HG03354 (cell line): Measurements from ENCODE around the gene LIMCH1.

ENCODE experiments used
- ATAC-seq: cut with Tn5 transposase; IDR thresholded peaks from one replicate; pipeline ENCODE4 v1.9.1; 2021; ENCODE audit warnings: mild to moderate bottlenecking; ENCODE audit not compliant: unreplicated experiment, poor library complexity, severe bottlenecking

Gene LIMCH1

GRCh38 chr4:41528512-41529205 is 9.3 kb upstream of the LIMCH1 start:
- ATAC-seq: no peak

GRCh38 chr4:41530741-41531140 is 7.2 kb upstream of the LIMCH1 start:
- ATAC-seq: no peak

- no peak for ATAC-seq
These were observed 5.6 kb upstream of the LIMCH1 start for GRCh38 chr4:41532336-41532735.

GRCh38 chr4:41532882-41533281 is 5.1 kb upstream of the LIMCH1 start:
- no peak for ATAC-seq

- no peak for ATAC-seq
These were observed 4.3 kb upstream of the LIMCH1 start for GRCh38 chr4:41533680-41534079.

- no peak for ATAC-seq
These were observed 3.6 kb upstream of the LIMCH1 start for GRCh38 chr4:41534404-41534803.

- no peak for ATAC-seq
These were observed 2.0 kb upstream of the LIMCH1 start for GRCh38 chr4:41535911-41536371.

GRCh38 chr4:41537292-41537890 is 566 bp upstream of the LIMCH1 start:
- ATAC-seq: no peak

- no peak for ATAC-seq
These were observed 1.0 kb downstream of the LIMCH1 start for GRCh38 chr4:41538887-41539498.

GRCh38 chr4:41539711-41540110 is 1.8 kb downstream of the LIMCH1 start:
- no peak for ATAC-seq

- ATAC-seq: no peak
These were observed 2.7 kb downstream of the LIMCH1 start for GRCh38 chr4:41540687-41541086.

GRCh38 chr4:41541687-41542094 is 3.7 kb downstream of the LIMCH1 start:
- ATAC-seq: no peak

- no peak for ATAC-seq
These were observed 4.7 kb downstream of the LIMCH1 start for GRCh38 chr4:41542526-41543275.

- no peak for ATAC-seq
These were observed 7.3 kb downstream of the LIMCH1 start for GRCh38 chr4:41545238-41545637.

- no peak for ATAC-seq
These were observed 8.7 kb downstream of the LIMCH1 start for GRCh38 chr4:41546638-41547037.

GRCh38 chr4:41548305-41548880 is 10.4 kb downstream of the LIMCH1 start:
- no peak for ATAC-seq

- ATAC-seq: no peak
These were observed 11.5 kb downstream of the LIMCH1 start for GRCh38 chr4:41549478-41549877.

- ATAC-seq: no peak
These were observed 12.4 kb downstream of the LIMCH1 start for GRCh38 chr4:41550308-41550707.

- ATAC-seq: no peak
These were observed 13.6 kb downstream of the LIMCH1 start for GRCh38 chr4:41551536-41551935.

GRCh38 chr4:41554905-41555304 is 16.9 kb downstream of the LIMCH1 start:
- ATAC-seq: no peak
